GM18505 (cell line): ENCODE data around the gene UPF1.
A peak's percentile ranks its signal among the peaks of the same experiment; 100 is the strongest.

Experiments
- ATAC-seq: cut with Tn5 transposase; IDR thresholded peaks from one replicate; pipeline ENCODE4 v1.9.1; 2021; ENCODE audit not compliant: unreplicated experiment
- POLR2A ChIP-seq: IDR thresholded peaks from 4 replicates; pipeline ENCODE4 v1.6.1; 2011; ENCODE audit warnings: borderline replicate concordance; ENCODE audit not compliant: insufficient read depth, insufficient read length; ENCODE audit errors: extremely low read depth

UPF1 gene

DNA sequence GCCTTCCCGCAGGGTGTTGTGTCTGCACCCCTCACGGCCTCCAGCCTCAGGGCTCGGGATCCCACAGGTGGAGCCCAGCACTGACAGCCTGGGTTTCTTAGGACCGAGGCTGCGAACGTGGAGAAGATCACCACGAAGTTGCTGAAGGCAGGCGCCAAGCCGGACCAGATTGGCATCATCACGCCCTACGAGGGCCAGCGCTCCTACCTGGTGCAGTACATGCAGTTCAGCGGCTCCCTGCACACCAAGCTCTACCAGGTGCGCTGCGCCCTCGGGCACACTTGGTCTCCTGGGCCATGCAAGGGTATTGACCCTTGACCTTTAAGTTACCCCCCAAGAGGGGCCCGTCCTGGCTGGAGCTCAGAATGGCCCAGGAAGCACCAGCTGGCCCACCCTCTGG, 29.0 kb downstream of the UPF1 start:
- ATAC-seq = no peak
- TF ChIP-seq POLR2A = no peak

DNA sequence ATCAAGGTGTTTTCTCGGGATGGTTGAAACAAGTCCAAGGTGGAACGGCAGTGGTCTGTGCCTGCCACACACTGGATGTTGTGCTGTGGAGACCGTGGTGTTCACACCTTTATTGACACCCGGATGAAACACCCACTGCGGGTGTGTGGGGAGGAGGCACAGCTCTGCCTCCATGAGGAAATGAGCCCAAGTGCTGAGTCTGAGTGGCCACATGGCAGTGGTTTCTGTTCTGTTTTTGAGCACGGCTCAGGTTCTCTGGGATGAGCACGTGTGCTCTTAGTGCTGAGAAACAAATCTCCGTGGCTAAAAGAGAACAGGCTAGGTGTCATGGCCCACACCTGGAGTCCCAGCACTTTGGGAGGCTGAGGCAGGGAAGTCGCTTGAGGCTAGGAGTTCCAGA, 29.5 kb downstream of the UPF1 start:
- no peak for TF ChIP-seq POLR2A
- ATAC-seq = no peak

- ATAC-seq = no peak
- no peak for TF ChIP-seq POLR2A
Observed at GRCh38 chr19:18861917-18862316, 30.2 kb downstream of the UPF1 start.

DNA sequence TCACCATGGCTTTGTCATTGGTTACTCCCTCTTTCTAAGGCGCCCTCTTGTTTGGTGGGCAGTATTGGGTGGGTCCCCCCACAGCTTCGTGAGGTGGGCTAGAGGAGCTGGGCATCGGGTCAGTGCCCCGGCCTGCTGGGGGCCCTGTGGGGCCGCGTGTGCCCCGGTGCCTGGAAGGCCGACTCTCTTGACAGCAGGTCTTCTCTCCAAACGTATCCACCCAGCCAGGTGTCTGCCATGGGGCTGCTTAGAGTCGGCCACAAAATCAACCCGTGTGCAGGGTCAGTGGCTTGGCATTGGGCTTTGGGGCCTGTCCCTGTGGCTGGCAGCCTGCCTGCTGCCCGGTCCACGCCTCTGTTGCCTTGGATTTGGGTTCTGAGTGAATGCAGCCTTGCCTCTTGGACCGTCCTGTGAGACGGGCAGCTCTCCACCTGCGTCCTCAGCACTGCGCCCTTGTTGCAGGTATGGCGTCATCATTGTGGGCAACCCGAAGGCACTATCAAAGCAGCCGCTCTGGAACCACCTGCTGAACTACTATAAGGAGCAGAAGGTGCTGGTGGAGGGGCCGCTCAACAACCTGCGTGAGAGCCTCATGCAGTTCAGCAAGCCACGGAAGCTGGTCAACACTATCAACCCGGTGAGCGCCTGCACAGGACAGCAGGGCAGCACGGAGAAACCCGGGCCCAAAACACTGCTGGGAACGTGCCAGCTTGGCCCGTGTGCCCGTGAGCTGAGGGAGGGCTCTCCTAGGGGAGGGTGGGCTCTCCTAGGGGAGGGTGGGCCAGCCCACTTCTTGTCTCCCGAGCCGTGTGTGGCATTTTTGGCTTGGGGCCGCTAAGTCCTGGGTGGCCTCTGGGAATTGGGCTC, 31.4 kb downstream of the UPF1 start:
- ATAC-seq = no peak

DNA sequence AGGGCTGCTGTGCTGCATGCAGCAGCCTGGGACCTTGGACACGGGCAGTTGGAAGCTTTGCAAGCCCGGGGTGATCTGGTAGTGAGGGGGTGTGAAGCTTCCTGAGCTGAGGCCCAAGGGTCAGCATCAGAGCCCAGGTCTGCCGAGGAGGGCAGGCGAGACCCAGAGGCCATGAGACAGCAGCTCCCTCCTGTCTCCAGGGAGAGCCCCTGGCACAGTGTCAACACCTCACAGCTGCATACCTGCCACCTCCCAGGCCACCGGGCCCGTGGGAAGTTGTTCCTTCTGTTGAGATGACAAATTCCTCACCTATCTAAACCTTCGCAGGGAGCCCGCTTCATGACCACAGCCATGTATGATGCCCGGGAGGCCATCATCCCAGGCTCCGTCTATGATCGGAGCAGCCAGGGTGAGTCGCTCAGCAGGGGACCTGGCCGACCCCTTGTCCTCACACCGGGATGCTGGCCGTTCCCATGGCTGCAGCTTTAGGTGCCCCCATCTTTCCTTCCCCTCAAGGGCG, 32.1 kb downstream of the UPF1 start:
- no peak for ATAC-seq
- TF ChIP-seq POLR2A = peak; percentile 21

More for the DNA sequence above, 31.4 kb downstream of the UPF1 start:
- TF ChIP-seq POLR2A = no peak

DNA sequence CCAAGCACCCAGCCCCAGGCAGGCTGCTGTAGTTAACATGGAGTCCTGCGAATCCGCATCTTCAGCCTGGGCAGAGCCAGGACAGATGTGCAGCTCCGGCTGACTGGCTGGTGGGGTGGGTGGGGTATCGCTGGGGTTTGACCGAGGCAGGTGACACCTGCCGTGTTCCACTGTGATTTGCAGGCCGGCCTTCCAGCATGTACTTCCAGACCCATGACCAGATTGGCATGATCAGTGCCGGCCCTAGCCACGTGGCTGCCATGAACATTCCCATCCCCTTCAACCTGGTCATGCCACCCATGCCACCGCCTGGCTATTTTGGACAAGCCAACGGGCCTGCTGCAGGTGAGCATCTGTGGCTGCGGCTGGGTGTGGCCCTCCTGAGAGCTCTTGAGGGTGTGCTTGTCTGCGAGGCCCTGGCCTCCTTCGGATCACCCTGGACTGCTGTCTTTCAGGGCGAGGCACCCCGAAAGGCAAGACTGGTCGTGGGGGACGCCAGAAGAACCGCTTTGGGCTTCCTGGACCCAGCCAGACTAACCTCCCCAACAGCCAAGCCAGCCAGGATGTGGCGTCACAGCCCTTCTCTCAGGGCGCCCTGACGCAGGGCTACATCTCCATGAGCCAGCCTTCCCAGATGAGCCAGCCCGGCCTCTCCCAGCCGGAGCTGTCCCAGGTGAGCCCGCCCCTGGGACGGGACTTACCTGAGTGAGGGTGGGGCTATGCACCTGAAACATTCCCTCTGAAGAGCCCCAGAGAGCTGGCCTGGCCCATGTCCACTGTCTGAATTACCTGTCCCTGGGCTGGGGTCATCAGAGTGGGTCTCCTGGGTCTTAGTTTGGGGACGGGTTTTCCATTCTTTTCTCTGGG, 33.6 kb downstream of the UPF1 start:
- ATAC-seq = no peak
- TF ChIP-seq POLR2A = no peak

- no peak for ATAC-seq
- no peak for TF ChIP-seq POLR2A
Observed at GRCh38 chr19:18865973-18866799, 34.4 kb downstream of the UPF1 start.

DNA sequence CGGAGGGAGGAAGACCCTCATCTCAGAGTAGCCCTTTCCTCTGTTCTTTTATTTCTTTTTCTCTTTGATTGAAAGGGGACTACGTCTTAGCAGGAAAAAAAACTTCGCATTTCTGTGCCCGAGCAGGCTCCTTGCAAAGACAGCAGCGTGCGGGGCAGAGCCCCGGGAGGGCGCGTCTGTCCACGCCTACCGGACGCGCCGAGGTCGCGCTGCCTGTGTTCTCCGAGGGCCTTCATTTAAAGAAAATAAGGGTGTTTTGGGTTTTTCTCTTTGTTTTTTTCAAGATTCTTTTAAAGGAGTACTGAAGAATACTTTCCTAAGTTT, 35.0 kb downstream of the UPF1 start:
- no peak for TF ChIP-seq POLR2A
- ATAC-seq = no peak

DNA sequence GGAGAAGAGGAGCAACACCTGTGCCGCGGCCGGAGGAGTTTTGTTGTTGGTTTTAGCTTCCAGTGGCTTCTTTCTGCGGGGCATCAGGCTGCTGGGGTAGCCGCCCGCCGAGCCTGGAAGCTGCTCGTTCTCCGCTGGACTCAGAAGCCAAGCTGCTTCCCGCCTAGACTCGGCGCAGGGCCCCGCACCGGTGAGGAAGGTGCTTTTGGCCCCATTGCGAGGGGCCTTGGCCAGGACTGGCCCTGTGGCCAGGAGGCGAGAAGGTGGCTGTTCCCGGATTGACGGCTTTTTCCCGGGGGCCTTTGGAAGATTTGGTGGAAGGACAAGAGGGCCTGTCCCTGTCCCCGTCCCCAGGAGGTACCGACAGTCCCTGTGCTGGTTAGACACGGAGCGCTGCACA, 35.4 kb downstream of the UPF1 start:
- TF ChIP-seq POLR2A = no peak

GRCh38 chr19:18867751-18868150, 36.0 kb downstream of the UPF1 start:
- no peak for ATAC-seq
- no peak for TF ChIP-seq POLR2A

More for the DNA sequence above, 35.4 kb downstream of the UPF1 start:
- ATAC-seq = no peak

- ATAC-seq = no peak
- no peak for TF ChIP-seq POLR2A
Observed at GRCh38 chr19:18868380-18869022, 36.7 kb downstream of the UPF1 start.

DNA sequence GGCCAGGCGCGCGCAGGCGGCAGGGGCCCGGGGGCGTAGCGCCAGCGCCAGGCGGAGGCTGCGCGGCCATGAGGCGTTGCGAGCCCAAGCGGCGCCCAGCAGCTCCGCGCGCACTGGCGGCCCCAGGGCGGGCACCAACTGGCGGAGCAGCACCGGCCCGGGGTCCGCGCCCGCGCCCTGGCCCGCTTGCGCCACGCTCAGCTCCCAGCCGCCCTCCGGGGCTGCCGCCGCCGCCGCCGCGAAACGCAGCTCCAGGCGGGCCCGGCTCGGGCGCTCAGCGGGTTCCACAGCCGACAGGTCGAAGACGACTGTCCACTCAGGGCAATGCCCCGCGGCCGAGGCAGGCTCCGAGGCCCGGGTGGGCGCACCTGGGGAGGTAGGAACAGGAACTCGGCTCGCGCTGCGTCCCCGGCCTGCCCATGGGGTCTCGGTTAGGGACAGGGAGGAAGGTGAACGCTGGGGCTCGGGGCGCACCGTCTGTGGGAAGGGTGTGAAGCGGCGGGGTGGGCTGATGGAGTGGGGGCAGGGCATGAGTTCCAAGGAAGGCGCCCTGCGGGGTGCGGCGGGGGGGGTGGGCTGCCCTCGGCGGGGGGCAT, 37.4 kb downstream of the UPF1 start:
- ATAC-seq = no peak
- TF ChIP-seq POLR2A = no peak
